ENCODE results near the gene KCNG2.

KCNG2 gene

GRCh38 chr18:79800371-79801180 lies 2.8 kb downstream of the KCNG2 start:
- no peak for DNase-seq

- no peak for DNase-seq
Measured at GRCh38 chr18:79801217-79801616, 3.5 kb downstream of the KCNG2 start.

- no peak for DNase-seq
Measured at GRCh38 chr18:79801641-79802040, 3.9 kb downstream of the KCNG2 start.

GRCh38 chr18:79802298-79802697 lies 4.6 kb downstream of the KCNG2 start:
- no peak for DNase-seq

- DNase-seq = no peak
Measured at GRCh38 chr18:79803611-79804051, 5.9 kb downstream of the KCNG2 start.

- no peak for DNase-seq
Measured at GRCh38 chr18:79804130-79804787, 6.5 kb downstream of the KCNG2 start.

- DNase-seq = no peak
Measured at GRCh38 chr18:79805211-79805887, 7.6 kb downstream of the KCNG2 start.

- DNase-seq = no peak
Measured at GRCh38 chr18:79805926-79806487, 8.3 kb downstream of the KCNG2 start.

GRCh38 chr18:79806976-79807841 lies 9.5 kb downstream of the KCNG2 start:
- no peak for DNase-seq

- no peak for DNase-seq
Measured at GRCh38 chr18:79809482-79810192, 11.9 kb downstream of the KCNG2 start.

- DNase-seq = no peak
Measured at GRCh38 chr18:79812052-79812451, 14.3 kb downstream of the KCNG2 start.

GRCh38 chr18:79814373-79814772 lies 16.6 kb downstream of the KCNG2 start:
- no peak for DNase-seq

GRCh38 chr18:79815657-79816056 lies 17.9 kb downstream of the KCNG2 start:
- no peak for DNase-seq

GRCh38 chr18:79816092-79816491 lies 18.4 kb downstream of the KCNG2 start:
- DNase-seq = no peak

- no peak for DNase-seq
Measured at GRCh38 chr18:79816981-79817606, 19.4 kb downstream of the KCNG2 start.

- no peak for DNase-seq
Measured at GRCh38 chr18:79817607-79817998, 19.9 kb downstream of the KCNG2 start.

GRCh38 chr18:79818036-79818435 lies 20.3 kb downstream of the KCNG2 start:
- no peak for DNase-seq

GRCh38 chr18:79818631-79819030 lies 20.9 kb downstream of the KCNG2 start:
- no peak for DNase-seq

GRCh38 chr18:79819064-79819967 lies 21.6 kb downstream of the KCNG2 start:
- no peak for DNase-seq

GRCh38 chr18:79819968-79820351 lies 22.2 kb downstream of the KCNG2 start:
- peak; percentile 75 for DNase-seq
